Upper lobe of left lung (tissue), 6 donors: Measurements from ENCODE around the gene CYP46A1. TPM values are rescaled to one million over a fixed set of nuclear protein-coding genes. Genes with fewer than 3 reads are reported as not detected.

Source experiments
- ATAC-seq, 2 donors: fragments of 200-7000 bp; cut with Tn5 transposase; one replicate each; pipeline ENCODE4 v1.9.1; 2022; ENCODE audit warnings: mild to moderate bottlenecking in 2 of 2, moderate library complexity in 2 of 2; ENCODE audit not compliant: low FRiP score in 2 of 2
- DNase-seq, 2 donors: peaks; one replicate each; pipeline ENCODE4 v3.0.0-alpha.2; 2019 to 2020
- H3K27ac ChIP-seq, 4 donors: fragments of 200-600 bp; sonication (generic); one replicate each; pipeline ENCODE4 v1.5.1; 2016 to 2019
- H3K27me3 ChIP-seq, 4 donors: fragments of 200-600 bp; sonication (generic); one replicate each; pipeline ENCODE4 v1.5.1; 2017 to 2019
- H3K36me3 ChIP-seq, 4 donors: fragments of 200-600 bp; sonication (generic); one replicate each; pipeline ENCODE4 v1.5.1; 2016 to 2019
- H3K4me1 ChIP-seq, 4 donors: fragments of 200-600 bp; sonication (generic); one replicate each; pipeline ENCODE4 v1.5.1; 2018 to 2019
- H3K4me3 ChIP-seq, 4 donors: fragments of 200-600 bp; sonication (generic); one replicate each; pipeline ENCODE4 v1.5.1; 2017 to 2019; ENCODE audit warnings: mild to moderate bottlenecking in 2 of 4, moderate library complexity in 1 of 4
- H3K9me3 ChIP-seq, 4 donors: fragments of 200-600 bp; sonication (generic); one replicate each; pipeline ENCODE4 v1.5.1; 2018 to 2019
- CTCF ChIP-seq, 6 experiments: fragments of 450-650 bp in 4 of 6; fragments of 200-600 bp in 2 of 6; sonication (generic) in 2 of 6; IDR thresholded peaks; one replicate each; pipeline ENCODE4 v1.5.1; 2016 to 2019; ENCODE audit warnings: antibody characterized with exemption in 6 of 6
- EP300 ChIP-seq, 4 donors: sonication (generic); formaldehyde crosslinking; IDR thresholded peaks; one replicate each; pipeline ENCODE4 v1.5.1; 2017; ENCODE audit warnings: antibody characterized with exemption in 4 of 4, control low read depth in 2 of 4
- POLR2A ChIP-seq, 4 donors: fragments of 450-650 bp; IDR thresholded peaks; one replicate each; pipeline ENCODE4 v1.5.1; 2016 to 2017; ENCODE audit warnings: antibody characterized with exemption in 4 of 4, mild to moderate bottlenecking in 2 of 4
- POLR2AphosphoS5 ChIP-seq, 2 donors: sonication (generic); formaldehyde crosslinking; IDR thresholded peaks; one replicate each; pipeline ENCODE4 v1.5.1; 2017; ENCODE audit warnings: antibody characterized with exemption in 2 of 2
- WGBS, 2 donors: methylation state at CpG; one replicate each; pipeline ENCODE4 v1.1.5; 2017 to 2018; 5-methylcytosine and 5-hydroxymethylcytosine counted together
- total RNA-seq, 6 donors: library from RNA; depleted of rRNA in 4 of 6; stranded (reverse); fragments of >200 nt in 4 of 6; gene quantifications; one replicate each; pipeline versions ENCODE4 v1.1.0 to v1.2.1, GENCODE V29; 2016 to 2021
- donor health status: DM: no; HTN: no; CAD: no; lungs with moderate emphysema.
- donor health status: DM: no; HTN: yes; CAD: no; lungs with severe emphysema.

CYP46A1 gene
- total RNA-seq, 6 donors from 2014 or later, result 0.15 to 12.6 (median 1.2) TPM

DNA sequence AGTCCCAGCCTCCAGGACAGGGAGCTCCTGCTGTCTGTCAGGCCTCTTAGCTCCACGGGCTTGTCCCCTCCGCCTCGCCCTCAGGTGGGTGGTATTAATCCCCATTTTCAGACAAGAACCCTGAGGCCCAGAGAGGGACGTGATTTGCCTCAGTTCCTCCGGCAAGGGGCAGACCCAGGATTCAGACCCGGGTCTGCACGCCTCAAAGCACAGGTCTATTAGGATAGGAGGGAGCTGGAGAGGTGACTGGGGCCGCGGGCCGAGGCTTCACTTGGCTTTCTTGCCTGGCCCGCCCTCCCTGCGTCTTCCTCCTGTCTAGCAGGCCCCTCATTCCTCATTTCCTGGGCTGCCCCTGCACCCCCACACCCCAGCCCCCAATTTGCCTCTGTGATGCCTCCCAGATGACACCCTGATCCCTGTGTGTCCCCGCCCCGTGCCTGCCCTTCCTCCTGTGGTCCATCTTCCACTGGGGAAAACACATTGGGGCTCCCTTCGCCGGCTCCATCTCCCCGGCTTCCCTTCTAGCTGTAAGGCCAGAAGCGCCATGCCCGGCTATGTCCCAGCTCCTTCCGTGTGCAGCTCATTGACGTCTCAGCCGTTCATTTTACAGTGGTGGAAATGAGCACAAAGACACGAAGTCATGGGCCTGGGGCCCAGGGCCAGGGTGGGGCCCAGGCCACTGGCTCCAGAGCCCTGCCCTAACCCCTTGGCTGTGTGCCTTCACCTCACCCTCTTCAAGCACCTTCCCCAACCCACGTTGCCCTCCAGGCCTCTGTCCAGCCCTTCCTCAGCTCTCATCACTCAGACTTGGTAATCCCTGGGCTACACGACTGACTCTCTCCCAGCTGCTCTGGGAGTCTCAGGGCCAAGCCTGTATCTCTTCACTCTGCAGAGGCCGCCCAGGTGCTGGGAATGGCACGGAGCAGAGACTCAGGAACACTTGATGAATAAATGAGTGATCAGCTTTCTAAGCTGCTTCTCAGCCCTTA is 15.5 kb upstream of the CYP46A1 start:
- no peak for TF ChIP-seq POLR2A (IDR thresholded peaks at IDR 0.05)
- no peak for TF ChIP-seq CTCF (IDR thresholded peaks at IDR 0.05)
- TF ChIP-seq POLR2AphosphoS5 (IDR thresholded peaks at IDR 0.05), result no peak
- no peak for TF ChIP-seq EP300 (IDR thresholded peaks at IDR 0.05)
- WGBS, 2 donors, result 87 to 89% methylated on average over 17 to 27 of the region's 27 CpGs

DNA sequence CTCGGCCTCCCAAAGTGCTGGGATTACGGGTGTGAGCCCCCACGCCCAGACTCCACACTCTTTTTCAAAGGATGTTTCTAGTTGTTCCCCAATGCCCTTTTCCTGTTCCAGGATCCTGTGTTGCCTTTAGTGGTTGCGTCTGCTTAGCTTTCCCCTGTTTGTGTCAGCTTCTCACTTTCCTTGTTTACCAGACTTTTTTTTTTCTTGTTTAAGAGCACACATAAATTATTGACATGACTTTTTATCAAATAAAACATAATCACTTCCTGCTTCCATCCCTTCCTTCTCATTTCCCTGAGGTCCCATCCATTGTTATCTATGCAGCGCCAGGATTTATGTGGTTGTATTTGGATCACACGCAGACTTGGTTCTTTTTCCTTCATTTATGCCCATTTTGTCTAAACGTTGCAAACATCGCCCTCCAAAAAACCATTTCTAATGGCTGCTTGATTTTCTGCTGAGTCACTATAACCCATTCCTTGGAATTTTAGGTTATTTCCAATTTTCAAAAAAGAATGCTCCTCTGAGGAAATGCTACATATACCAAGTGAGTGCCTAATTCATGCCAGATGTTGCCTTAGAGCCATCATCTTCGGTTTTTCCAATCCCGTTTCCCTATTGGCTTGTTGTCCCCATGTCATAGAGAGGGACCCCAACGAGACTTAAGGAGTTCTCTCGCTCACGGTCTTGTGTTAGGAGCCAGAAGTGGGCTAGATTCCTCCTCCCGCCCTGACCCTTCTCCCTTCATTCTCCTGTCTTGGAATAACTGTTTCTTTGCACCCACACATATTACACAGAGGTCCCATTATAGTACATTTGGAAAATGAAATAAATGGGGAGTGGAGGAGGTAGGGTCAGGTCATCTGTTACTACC is 13.5 kb upstream of the CYP46A1 start:
- DNase-seq (no peak), ATAC-seq (no peak)
- Histone ChIP-seq H3K4me1 (no peaks in the 10 kb centered on the region), H3K9me3 (no peaks in the 10 kb centered on the region), H3K36me3 (no peaks in the 10 kb centered on the region), H3K4me3 (no peak overlapping the region), H3K27me3 (peaks cover 0 to 5% (median 0%) of the 10 kb centered on the region in 4 donors), H3K27ac (no peak overlapping the region)
- TF ChIP-seq POLR2AphosphoS5 (IDR thresholded peaks at IDR 0.05) (no peak), EP300 (IDR thresholded peaks at IDR 0.05) (no peak), POLR2A (IDR thresholded peaks at IDR 0.05) (no peak), CTCF (IDR thresholded peaks at IDR 0.05) (no peak)
- 84 to 85% methylated on average over 14 of the region's 14 CpGs for WGBS, 2 donors

More for the DNA sequence above, 15.5 kb upstream of the CYP46A1 start:
- ATAC-seq (no peak), DNase-seq (no peak)
- Histone ChIP-seq H3K27ac (no peak overlapping the region), H3K27me3 (no peaks in the 10 kb centered on the region), H3K9me3 (no peaks in the 10 kb centered on the region), H3K36me3 (no peaks in the 10 kb centered on the region), H3K4me3 (no peak overlapping the region), H3K4me1 (no peaks in the 10 kb centered on the region)

GRCh38 chr14:99671235-99672224 is 12.6 kb upstream of the CYP46A1 start:
- ATAC-seq (no peak), DNase-seq (no peak)
- H3K27ac ChIP-seq, result no peak overlapping the region
- peaks cover 0 to 5% (median 0%) of the 10 kb centered on the region in 4 donors for H3K27me3 ChIP-seq
- TF ChIP-seq POLR2AphosphoS5 (IDR thresholded peaks at IDR 0.05), result no peak
- no peak for TF ChIP-seq CTCF (IDR thresholded peaks at IDR 0.05)
- TF ChIP-seq EP300 (IDR thresholded peaks at IDR 0.05), result no peak
- no peak for TF ChIP-seq POLR2A (IDR thresholded peaks at IDR 0.05)
- 84 to 86% methylated on average over 20 of the region's 20 CpGs for WGBS, 2 donors
- H3K9me3 ChIP-seq, result no peaks in the 10 kb centered on the region
- no peak overlapping the region for H3K4me3 ChIP-seq
- no peaks in the 10 kb centered on the region for H3K4me1 ChIP-seq
- no peaks in the 10 kb centered on the region for H3K36me3 ChIP-seq
